ENCODE measurements around the gene TBL1X. TPM values are rescaled to one million over a fixed set of nuclear protein-coding genes. Genes with fewer than 3 reads are reported as not detected.
A peak's percentile ranks its signal among the peaks of the same experiment; 100 is the strongest.

TBL1X gene
- total RNA-seq, 4 donors from 2014 or later = 32.9 to 42.9 (median 33.4) TPM

DNA sequence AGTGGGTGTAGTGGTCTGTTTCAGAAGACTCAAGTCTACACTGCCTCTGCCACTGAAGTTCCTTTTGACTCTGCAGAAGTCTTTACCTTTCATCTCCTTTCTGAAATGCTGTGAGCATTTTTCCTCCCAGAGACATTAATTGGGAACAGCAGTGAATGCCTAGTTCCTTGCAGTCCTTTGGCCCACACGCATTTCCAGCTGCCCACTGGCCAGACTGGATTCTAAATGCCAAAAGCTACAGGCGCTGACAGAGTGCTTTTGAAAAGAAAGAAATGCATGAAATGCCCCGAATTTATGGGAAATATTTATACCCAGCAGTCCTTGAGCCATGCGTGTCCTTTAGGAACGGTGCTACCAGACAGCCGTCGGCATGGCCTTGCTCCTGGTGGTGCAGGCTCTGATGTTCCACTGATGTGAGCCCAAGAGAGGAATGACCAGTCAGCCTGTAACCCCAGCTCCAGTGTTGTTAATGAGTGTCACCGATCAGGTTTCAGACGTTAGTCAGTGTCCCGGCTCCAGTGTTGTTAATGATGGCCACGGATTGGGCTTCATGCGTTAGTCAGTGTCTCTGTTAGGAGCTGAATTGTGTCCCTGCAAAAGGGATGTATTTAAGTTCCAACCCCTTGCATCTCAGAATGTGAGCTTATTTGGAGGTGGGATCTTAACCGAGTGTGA, 132.6 kb downstream of the TBL1X start:
- intact Hi-C loops (cut with DNase I) = no loop called here
- Histone ChIP-seq H3K4me1 (no peaks in the 10 kb centered on the region), H3K27me3 (no peaks in the 10 kb centered on the region), H3K4me3 (replicated peaks in 1 of 3) (no peak overlapping the region), H3K27ac (peak overlapping the region in 1 of 3 donors; percentile 45), H3K36me3 (no peaks in the 10 kb centered on the region), H3K9me3 (no peaks in the 10 kb centered on the region)
- TF ChIP-seq, protein P1, sequence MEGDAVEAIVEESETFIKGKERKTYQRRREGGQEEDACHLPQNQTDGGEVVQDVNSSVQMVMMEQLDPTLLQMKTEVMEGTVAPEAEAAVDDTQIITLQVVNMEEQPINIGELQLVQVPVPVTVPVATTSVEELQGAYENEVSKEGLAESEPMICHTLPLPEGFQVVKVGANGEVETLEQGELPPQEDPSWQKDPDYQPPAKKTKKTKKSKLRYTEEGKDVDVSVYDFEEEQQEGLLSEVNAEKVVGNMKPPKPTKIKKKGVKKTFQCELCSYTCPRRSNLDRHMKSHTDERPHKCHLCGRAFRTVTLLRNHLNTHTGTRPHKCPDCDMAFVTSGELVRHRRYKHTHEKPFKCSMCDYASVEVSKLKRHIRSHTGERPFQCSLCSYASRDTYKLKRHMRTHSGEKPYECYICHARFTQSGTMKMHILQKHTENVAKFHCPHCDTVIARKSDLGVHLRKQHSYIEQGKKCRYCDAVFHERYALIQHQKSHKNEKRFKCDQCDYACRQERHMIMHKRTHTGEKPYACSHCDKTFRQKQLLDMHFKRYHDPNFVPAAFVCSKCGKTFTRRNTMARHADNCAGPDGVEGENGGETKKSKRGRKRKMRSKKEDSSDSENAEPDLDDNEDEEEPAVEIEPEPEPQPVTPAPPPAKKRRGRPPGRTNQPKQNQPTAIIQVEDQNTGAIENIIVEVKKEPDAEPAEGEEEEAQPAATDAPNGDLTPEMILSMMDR (IDR thresholded peaks at IDR 0.05) = no peak
- TF ChIP-seq POLR2A (IDR thresholded peaks at IDR 0.05) = no peak
- whole genome bisulfite sequencing, 2 donors = 85 to 92% methylated on average over 9 to 13 of the region's 13 CpGs
- no peak for DNase-seq

DNA sequence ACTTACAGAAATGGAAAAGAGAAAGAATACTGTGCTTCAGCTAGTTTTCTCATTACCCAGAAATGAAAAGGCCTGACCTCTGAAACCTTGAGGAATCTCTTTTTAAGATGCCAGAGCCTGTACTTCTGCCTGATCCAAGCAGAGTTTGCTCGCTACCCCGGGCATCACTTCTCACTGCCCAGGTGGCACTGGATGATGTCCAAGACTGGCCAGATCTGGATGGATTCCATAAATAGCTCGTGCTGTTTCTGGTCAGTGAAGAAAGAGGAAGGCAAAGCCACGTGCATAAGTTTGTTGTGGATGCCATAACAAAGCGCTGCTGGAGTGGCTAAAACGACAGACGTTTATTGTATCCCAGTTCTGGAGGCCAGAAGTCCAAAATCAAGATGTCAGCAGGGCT, 133.5 kb downstream of the TBL1X start:
- Histone ChIP-seq H3K27ac (peak overlapping the region in 2 of 3 donors; percentile 32 to 45), H3K36me3 (no peaks in the 10 kb centered on the region), H3K4me3 (replicated peaks in 1 of 3) (no peak overlapping the region), H3K4me1 (no peaks in the 10 kb centered on the region), H3K27me3 (no peaks in the 10 kb centered on the region), H3K9me3 (no peaks in the 10 kb centered on the region)
- no peak for TF ChIP-seq POLR2A (IDR thresholded peaks at IDR 0.05)
- TF ChIP-seq, protein P1 (IDR thresholded peaks at IDR 0.05) = no peak
- intact Hi-C loops (cut with DNase I) = no loop called here
- WGBS, 2 donors = 25 to 39% methylated on average over 6 of the region's 7 CpGs
- peak; percentile 76 to 78 for DNase-seq

DNA sequence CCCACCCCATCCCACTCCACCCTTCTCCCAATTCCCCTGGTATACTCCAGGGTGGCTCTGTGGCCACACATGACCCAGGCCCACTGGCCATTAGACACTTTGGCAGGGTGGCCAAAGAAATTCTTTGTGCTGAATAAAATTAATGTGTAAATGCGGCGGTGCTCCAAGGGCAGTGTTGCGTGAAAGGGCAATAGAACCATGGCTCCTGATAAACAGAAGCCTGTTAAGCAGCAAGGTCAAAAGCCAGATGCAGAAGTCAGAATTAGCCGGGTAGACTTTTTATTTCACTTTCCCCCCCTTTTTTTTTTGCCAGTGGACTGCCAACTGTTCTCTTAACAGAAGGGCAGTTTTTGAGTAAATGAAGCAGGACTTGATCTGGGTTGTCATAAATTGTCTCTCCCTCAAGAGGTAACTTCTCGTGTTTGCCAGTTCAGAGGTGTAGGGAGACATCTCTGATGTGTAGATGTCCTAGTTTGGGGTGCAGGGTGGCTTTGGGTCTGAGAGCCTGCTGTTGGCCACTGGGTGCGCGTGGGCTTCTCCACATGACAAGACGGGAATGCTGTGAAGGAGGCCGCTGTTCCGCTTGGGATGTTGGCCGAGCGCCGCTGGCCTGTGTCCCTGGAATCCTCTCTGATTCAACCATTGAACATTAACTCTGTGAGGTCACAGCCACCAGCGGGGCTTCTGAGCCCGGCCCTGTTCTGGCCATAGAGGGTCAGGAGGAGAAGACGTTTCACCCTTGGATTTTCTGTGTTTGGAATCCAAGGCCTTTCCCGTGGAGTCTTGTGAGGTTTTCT, 139.5 kb downstream of the TBL1X start:
- TF ChIP-seq POLR2A (IDR thresholded peaks at IDR 0.05) = no peak
- TF ChIP-seq, protein P1 (IDR thresholded peaks at IDR 0.05) = no peak

DNA sequence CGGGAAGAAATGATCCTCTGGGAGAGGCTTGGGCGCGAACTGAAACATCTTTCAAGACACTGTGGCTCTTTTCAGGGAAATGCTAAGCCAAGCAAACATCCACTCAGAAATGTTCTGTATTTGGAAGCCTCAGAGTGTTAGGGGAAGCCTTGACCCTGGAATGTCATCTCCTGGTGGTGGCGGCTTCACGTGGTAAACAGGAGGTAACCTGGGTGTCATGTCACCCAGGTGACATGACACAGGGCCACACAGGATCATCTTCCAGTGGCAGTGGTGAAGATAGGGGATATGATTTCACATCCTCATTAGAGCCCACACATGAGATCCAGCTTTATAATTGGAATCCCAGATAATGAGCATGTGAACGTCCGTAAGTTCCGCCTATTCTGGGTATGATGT, 140.0 kb downstream of the TBL1X start:
- DNase-seq = peak; percentile 8 to 20
- Histone ChIP-seq H3K27me3 (no peaks in the 10 kb centered on the region), H3K27ac (peak overlapping the region; percentile 70 to 82 (median 77)), H3K36me3 (no peaks in the 10 kb centered on the region), H3K4me3 (replicated peaks in 1 of 3) (no peak overlapping the region), H3K4me1 (peaks cover 14 to 22% of the 10 kb centered on the region in 2 donors), H3K9me3 (no peaks in the 10 kb centered on the region)
- whole genome bisulfite sequencing, 2 donors = 58 to 70% methylated on average over 5 to 8 of the region's 8 CpGs
- intact Hi-C loops (cut with DNase I) = no loop called here
- TF ChIP-seq, protein P1 (IDR thresholded peaks at IDR 0.05) = no peak
- TF ChIP-seq POLR2A (IDR thresholded peaks at IDR 0.05) = no peak

More for the DNA sequence above, 139.5 kb downstream of the TBL1X start:
- DNase-seq = peak; percentile 78 to 86
- H3K4me1 ChIP-seq = peaks cover 9 to 22% of the 10 kb centered on the region in 2 donors
- intact Hi-C loops (cut with DNase I) = no loop called here
- no peaks in the 10 kb centered on the region for H3K36me3 ChIP-seq
- H3K27me3 ChIP-seq = no peaks in the 10 kb centered on the region
- H3K4me3 ChIP-seq (replicated peaks in 1 of 3) = no peak overlapping the region
- WGBS, 2 donors = 51 to 68% methylated on average over 2 to 6 of the region's 17 CpGs
- no peaks in the 10 kb centered on the region for H3K9me3 ChIP-seq
- peak overlapping the region; percentile 70 to 82 (median 77) for H3K27ac ChIP-seq

DNA sequence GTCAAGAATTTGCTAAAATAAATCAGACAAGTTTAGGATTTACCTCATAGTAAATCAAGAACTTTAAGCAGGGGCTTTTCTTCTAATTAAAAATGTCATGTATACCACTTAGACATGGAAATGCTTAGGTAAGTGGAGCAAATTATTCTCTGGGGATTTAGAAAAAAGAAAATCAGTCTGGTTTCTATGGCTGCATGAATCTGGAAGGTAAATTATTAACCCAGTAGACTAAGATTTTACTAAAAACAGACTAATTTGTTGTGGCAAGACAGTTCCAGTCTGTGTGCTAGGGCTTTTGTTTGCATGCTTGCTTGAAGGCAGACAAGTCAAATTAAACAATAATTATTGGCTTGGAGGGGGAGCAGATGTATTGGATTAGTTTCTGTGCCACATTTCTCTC, 140.6 kb downstream of the TBL1X start:
- no peak for TF ChIP-seq POLR2A (IDR thresholded peaks at IDR 0.05)
- TF ChIP-seq, protein P1 (IDR thresholded peaks at IDR 0.05) = no peak
- intact Hi-C loops (cut with DNase I) = no loop called here
- peaks cover 14 to 22% of the 10 kb centered on the region in 2 donors for H3K4me1 ChIP-seq
- H3K27me3 ChIP-seq = no peaks in the 10 kb centered on the region
- peak overlapping the region in 2 of 3 donors; percentile 77 to 82 for H3K27ac ChIP-seq
- no peak overlapping the region for H3K4me3 ChIP-seq (replicated peaks in 1 of 3)
- no peaks in the 10 kb centered on the region for H3K36me3 ChIP-seq
- DNase-seq = no peak
- no peaks in the 10 kb centered on the region for H3K9me3 ChIP-seq
